ENCODE measurements around the gene CCDC85A.

Gene CCDC85A

GRCh38 chr2:56386657-56387056 is 202.9 kb downstream of the CCDC85A start:
- Mint-ChIP-seq H3K27ac (no peak overlapping the region), H3K27me3 (no peaks in the 10 kb centered on the region), H3K36me3 (ENCODE audit: insufficient read depth) (no peaks in the 10 kb centered on the region), H3K9me3 (peaks cover 0 to 6% of the 10 kb centered on the region in 2 donors), H3K4me3 (no peak overlapping the region), H3K4me1 (ENCODE audit: low read depth in 2 of 2) (no peaks in the 10 kb centered on the region)
- no peak for ATAC-seq (replicated peaks)
- no peak for DNase-seq

- no peak for DNase-seq
- H3K9me3 Mint-ChIP-seq, result peaks cover 0 to 9% of the 10 kb centered on the region in 2 donors
Measured at GRCh38 chr2:56390644-56391043, 206.9 kb downstream of the CCDC85A start.

GRCh38 chr2:56410140-56410539 is 226.3 kb downstream of the CCDC85A start:
- Mint-ChIP-seq H3K4me3 (no peak overlapping the region), H3K27ac (no peak overlapping the region), H3K9me3 (peaks cover 6 to 16% of the 10 kb centered on the region in 2 donors), H3K36me3 (ENCODE audit: insufficient read depth) (no peaks in the 10 kb centered on the region), H3K4me1 (ENCODE audit: low read depth in 2 of 2) (no peaks in the 10 kb centered on the region), H3K27me3 (no peaks in the 10 kb centered on the region)
- ATAC-seq (replicated peaks), result no peak
- no peak for DNase-seq

More at GRCh38 chr2:56390644-56391043, 206.9 kb downstream of the CCDC85A start:
- H3K4me1 Mint-ChIP-seq (ENCODE audit: low read depth in 2 of 2), result no peaks in the 10 kb centered on the region
- H3K27ac Mint-ChIP-seq, result no peak overlapping the region
- no peak for ATAC-seq (replicated peaks)
- H3K27me3 Mint-ChIP-seq, result no peaks in the 10 kb centered on the region
- H3K4me3 Mint-ChIP-seq, result no peak overlapping the region
- no peaks in the 10 kb centered on the region for H3K36me3 Mint-ChIP-seq (ENCODE audit: insufficient read depth)

- ATAC-seq (replicated peaks) (no peak), DNase-seq (no peak)
- Mint-ChIP-seq H3K27ac (no peak overlapping the region), H3K4me3 (no peak overlapping the region), H3K9me3 (peaks cover 10 to 30% of the 10 kb centered on the region in 2 donors), H3K27me3 (no peaks in the 10 kb centered on the region), H3K4me1 (ENCODE audit: low read depth in 2 of 2) (no peaks in the 10 kb centered on the region), H3K36me3 (ENCODE audit: insufficient read depth) (no peaks in the 10 kb centered on the region)
Measured at GRCh38 chr2:56416500-56417176, 232.8 kb downstream of the CCDC85A start.

Measured in effector memory CD8-positive, alpha-beta T cell (primary cell).